HG03565 (cell line): ENCODE data around the gene ARTN.

Experiments used
- ATAC-seq: cut with Tn5 transposase; IDR thresholded peaks from one replicate; pipeline ENCODE4 v1.9.1; 2021; ENCODE audit warnings: mild to moderate bottlenecking, moderate library complexity; ENCODE audit not compliant: unreplicated experiment

The ARTN gene

GRCh38 chr1:43982241-43982640, 48.6 kb downstream of the ARTN start:
- no peak for ATAC-seq

GRCh38 chr1:43982808-43983207, 49.2 kb downstream of the ARTN start:
- no peak for ATAC-seq

GRCh38 chr1:43983253-43983899, 49.8 kb downstream of the ARTN start:
- ATAC-seq: no peak

- ATAC-seq: no peak
Measured at GRCh38 chr1:43984855-43985254, 51.3 kb downstream of the ARTN start.

GRCh38 chr1:43985984-43986595, 52.5 kb downstream of the ARTN start:
- no peak for ATAC-seq

- ATAC-seq: no peak
Measured at GRCh38 chr1:43986712-43987111, 53.1 kb downstream of the ARTN start.
